Neural cell (in vitro differentiated cells): ENCODE measurements around the gene CDKN2AIPNL. TPM values are rescaled to one million over a fixed set of nuclear protein-coding genes. Genes with fewer than 3 reads are reported as not detected.

Experiments used
- H2AFZ ChIP-seq: fragments of 200-600, 300-800 bp; sonication (generic), shearing (Covaris generic); 2 replicates; pipeline ENCODE4 v1.6.0; 2014; ENCODE audit warnings: low read depth, mild to moderate bottlenecking, antibody characterized with exemption, low read length, moderate library complexity
- H3F3A ChIP-seq: fragments of 200-600 bp; shearing (Covaris generic); 2 replicates; pipeline ENCODE4 v1.6.1; 2016; ENCODE audit warnings: mild to moderate bottlenecking, moderate library complexity, mixed read lengths, antibody characterized with exemption, low read length; ENCODE audit not compliant: insufficient read depth, poor library complexity, severe bottlenecking
- H3K27ac ChIP-seq: fragments of 200-600, 300-800 bp; sonication (generic), shearing (Covaris generic); 2 replicates; pipeline ENCODE4 v1.5.1; 2014; ENCODE audit warnings: mild to moderate bottlenecking, low read length, moderate library complexity
- H3K27me3 ChIP-seq: fragments of 300-800, 200-600 bp; sonication (generic), shearing (Covaris generic); 2 replicates; pipeline ENCODE4 v1.6.0; 2014; ENCODE audit warnings: mild to moderate bottlenecking, low read depth, low read length, moderate library complexity; ENCODE audit not compliant: insufficient read depth
- H3K36me3 ChIP-seq: fragments of 300-800, 200-600 bp; sonication (generic), shearing (Covaris generic); 2 replicates; pipeline ENCODE4 v1.5.1; 2014; ENCODE audit warnings: mild to moderate bottlenecking, antibody characterized with exemption, low read length, moderate library complexity; ENCODE audit not compliant: insufficient read depth
- H3K4me2 ChIP-seq: fragments of 300-800, 200-600 bp; sonication (generic), shearing (Covaris generic); 2 replicates; pipeline ENCODE4 v1.6.0; 2014; ENCODE audit warnings: mild to moderate bottlenecking, low read length
- H3K4me3 ChIP-seq: fragments of 300-800, 200-600 bp; sonication (generic), shearing (Covaris generic); 2 replicates; pipeline ENCODE4 v1.5.1; 2014; ENCODE audit warnings: mild to moderate bottlenecking, low read length, moderate library complexity
- H3K79me2 ChIP-seq: fragments of 200-600 bp; shearing (Covaris generic); replicated peaks from 2 replicates; pipeline ENCODE4 v1.6.0; 2014; ENCODE audit warnings: mild to moderate bottlenecking, low read length, moderate library complexity; ENCODE audit not compliant: insufficient read depth
- H3K9ac ChIP-seq: fragments of 300-800, 200-600 bp; sonication (generic), shearing (Covaris generic); 2 replicates; pipeline ENCODE4 v1.6.1; 2016; ENCODE audit warnings: mild to moderate bottlenecking, low read length, mixed read lengths
- H3K9me2 ChIP-seq: fragments of 200-600 bp; shearing (Covaris generic); 2 replicates; pipeline ENCODE4 v1.6.1; 2016; ENCODE audit warnings: mild to moderate bottlenecking, low read length, mixed read lengths; ENCODE audit not compliant: insufficient read depth
- H3K9me3 ChIP-seq: fragments of 200-600, 300-800 bp; sonication (generic), shearing (Covaris generic); 2 replicates; pipeline ENCODE4 v1.6.1; 2016; ENCODE audit warnings: mild to moderate bottlenecking, mixed run types, low read length, moderate library complexity, mixed read lengths
- H4K20me1 ChIP-seq: fragments of 200-600 bp; shearing (Covaris generic); 2 replicates; pipeline ENCODE4 v1.6.1; 2016; ENCODE audit warnings: mild to moderate bottlenecking, mixed run types; ENCODE audit not compliant: insufficient read depth
- CTCF ChIP-seq: fragments of 450-650 bp; IDR thresholded peaks from 2 replicates; pipeline ENCODE4 v1.5.1; 2014; ENCODE audit warnings: antibody characterized with exemption, mild to moderate bottlenecking, moderate library complexity; ENCODE audit not compliant: poor library complexity, severe bottlenecking
- EP300 ChIP-seq: fragments of 450-650 bp; conservative IDR thresholded peaks from 2 replicates; pipeline ENCODE4 v1.6.1; 2014; ENCODE audit warnings: antibody characterized with exemption, mild to moderate bottlenecking, moderate library complexity; ENCODE audit not compliant: poor library complexity, severe bottlenecking
- EZH2 ChIP-seq: fragments of 200-600, 300-800 bp; shearing (Covaris generic), sonication (generic); IDR thresholded peaks from 2 replicates; pipeline ENCODE4 v1.6.1; 2014; ENCODE audit warnings: antibody characterized with exemption, low read length, borderline replicate concordance, mild to moderate bottlenecking; ENCODE audit not compliant: insufficient read depth, poor library complexity, severe bottlenecking
- REST ChIP-seq: IDR thresholded peaks from 2 replicates; pipeline ENCODE4 v1.6.1; 2012; ENCODE audit warnings: borderline replicate concordance
- SMC3 ChIP-seq: fragments of 450-650 bp; conservative IDR thresholded peaks from 2 replicates; pipeline ENCODE4 v1.6.1; 2014; ENCODE audit warnings: antibody characterized with exemption, mild to moderate bottlenecking, moderate library complexity; ENCODE audit not compliant: poor library complexity
- TAF1 ChIP-seq: IDR thresholded peaks from 2 replicates; pipeline ENCODE4 v1.6.1; 2012; ENCODE audit warnings: low read depth
- polyA plus RNA-seq: library from polyadenylated mRNA; depleted of rRNA; stranded (reverse); fragments of >200 nt; gene quantifications from 2 replicates; pipeline ENCODE4 v1.2.3, GENCODE V29; 2014

Gene CDKN2AIPNL
- polyA plus RNA-seq, 1 donor from 2014 or later, result 78.4 TPM

DNA sequence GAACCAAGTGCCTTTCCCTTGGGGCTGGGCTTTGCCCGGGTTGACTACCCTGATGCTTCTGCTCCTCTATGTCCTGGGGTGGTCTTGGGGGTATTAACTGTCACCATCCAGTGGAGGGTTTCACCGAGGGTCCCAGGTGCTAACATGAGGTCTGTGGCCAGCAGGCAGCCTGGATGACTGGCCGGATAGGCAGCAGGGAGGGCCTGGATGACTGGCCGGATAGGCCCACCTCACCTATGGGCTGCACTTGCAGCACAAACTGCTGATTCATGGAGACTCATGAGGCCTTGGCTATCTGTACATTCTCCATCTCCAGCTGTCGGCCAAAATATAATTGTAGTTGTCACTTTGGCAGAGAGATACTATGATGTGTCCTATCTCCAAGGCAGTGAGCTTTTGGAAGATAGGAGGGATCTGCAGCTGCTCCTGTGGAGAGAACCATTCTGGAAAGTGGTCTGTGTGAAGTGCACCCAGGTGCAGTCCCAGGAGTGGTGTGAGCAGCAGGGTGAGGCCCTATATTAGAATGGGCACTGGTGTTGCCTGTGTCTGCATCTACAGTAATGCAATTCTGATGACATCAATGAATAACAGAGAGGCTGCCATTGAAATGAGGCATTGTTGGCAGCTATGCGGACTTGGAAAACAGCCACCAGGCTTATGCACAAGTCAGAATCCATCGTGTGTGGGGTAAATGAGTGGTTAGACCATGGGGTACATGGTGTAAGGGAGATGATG lies 26.3 kb upstream of the CDKN2AIPNL start:
- H2AFZ ChIP-seq, result no peak overlapping the region
- H3K79me2 ChIP-seq, result no peaks in the 10 kb centered on the region
- H3F3A ChIP-seq, result no peaks in the 10 kb centered on the region
- no peaks in the 10 kb centered on the region for H3K9me2 ChIP-seq
- H3K4me3 ChIP-seq, result no peak overlapping the region
- H3K36me3 ChIP-seq, result no peaks in the 10 kb centered on the region
- H3K9me3 ChIP-seq, result no peaks in the 10 kb centered on the region
- H4K20me1 ChIP-seq, result no peaks in the 10 kb centered on the region
- peak overlapping the region; percentile 17 for H3K4me2 ChIP-seq
- no peaks in the 10 kb centered on the region for H3K27me3 ChIP-seq
- no peak overlapping the region for H3K9ac ChIP-seq
- TF ChIP-seq EZH2 (no peak), EP300 (no peak), TAF1 (no peak), SMC3 (no peak)
- H3K27ac ChIP-seq, result peak overlapping the region; percentile 97

DNA sequence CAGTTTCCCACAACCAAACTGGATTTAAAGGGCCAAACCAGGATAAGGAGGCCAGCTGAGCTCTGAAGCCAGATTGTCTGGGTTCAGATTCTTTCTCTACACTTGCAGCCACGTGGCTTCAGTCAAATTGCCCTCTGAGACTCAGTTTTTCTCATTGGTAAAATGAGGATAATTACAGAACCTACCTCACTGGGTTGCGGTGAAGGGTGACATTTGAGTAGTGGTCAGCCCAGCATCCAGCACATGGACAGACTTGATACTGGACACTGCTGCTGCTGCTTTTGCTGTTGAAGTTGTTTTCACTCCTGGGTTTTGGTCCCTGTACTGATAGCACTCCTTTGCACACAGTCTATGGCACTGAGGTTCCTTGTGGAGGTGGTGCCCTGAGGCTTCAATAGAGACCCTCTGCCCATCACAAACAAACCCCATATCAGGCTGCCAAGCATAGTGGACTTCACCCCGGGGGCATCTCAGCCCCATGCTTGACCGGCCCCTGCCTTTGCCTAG lies 25.7 kb upstream of the CDKN2AIPNL start:
- peak overlapping the region; percentile 51 for H3K4me3 ChIP-seq
- no peaks in the 10 kb centered on the region for H3K27me3 ChIP-seq
- peak overlapping the region; percentile 97 for H3K27ac ChIP-seq
- H3K36me3 ChIP-seq, result no peaks in the 10 kb centered on the region
- no peaks in the 10 kb centered on the region for H3K9me2 ChIP-seq
- no peaks in the 10 kb centered on the region for H4K20me1 ChIP-seq
- no peaks in the 10 kb centered on the region for H3K9me3 ChIP-seq
- peak overlapping the region; percentile 17 for H3K4me2 ChIP-seq
- TF ChIP-seq TAF1 (peak; percentile 1), CTCF (no peak), REST (no peak), SMC3 (no peak)
- H2AFZ ChIP-seq, result peak overlapping the region; percentile 30
- no peaks in the 10 kb centered on the region for H3K79me2 ChIP-seq
- peak overlapping the region; percentile 73 for H3K9ac ChIP-seq
- H3F3A ChIP-seq, result no peaks in the 10 kb centered on the region
